Neuron (in vitro differentiated cells): ENCODE measurements around the gene CTNNA3.

ENCODE experiments used
- H2AFZ ChIP-seq: one replicate; pipeline ENCODE4 v1.6.1; 2013; ENCODE audit warnings: low read depth, mild to moderate bottlenecking, inconsistent platforms, low read length, moderate library complexity
- H3K27me3 ChIP-seq: one replicate; pipeline ENCODE4 v1.6.1; 2013; ENCODE audit warnings: low read length; ENCODE audit not compliant: insufficient read depth
- H3K36me3 ChIP-seq: one replicate; pipeline ENCODE4 v1.6.1; 2013; ENCODE audit warnings: low read length; ENCODE audit not compliant: insufficient read depth
- H3K4me1 ChIP-seq: one replicate; pipeline ENCODE4 v1.6.1; 2013; ENCODE audit warnings: low read length; ENCODE audit not compliant: insufficient read depth
- H3K4me3 ChIP-seq: 2 replicates; pipeline ENCODE4 v1.5.1; 2013; ENCODE audit warnings: mild to moderate bottlenecking, low read length, moderate library complexity
- H3K9me3 ChIP-seq: one replicate; pipeline ENCODE4 v1.6.1; 2013; ENCODE audit warnings: low read length

CTNNA3 gene

GRCh38 chr10:66041771-66042170, 1654.2 kb downstream of the CTNNA3 start:
- Histone ChIP-seq H3K4me3 (no peak overlapping the region), H3K27me3 (no peaks in the 10 kb centered on the region), H3K36me3 (no peaks in the 10 kb centered on the region), H2AFZ (no peak overlapping the region), H3K4me1 (peaks cover 13% of the 10 kb centered on the region), H3K9me3 (no peaks in the 10 kb centered on the region)

- H3K36me3 ChIP-seq: no peaks in the 10 kb centered on the region
- no peak overlapping the region for H2AFZ ChIP-seq
- no peaks in the 10 kb centered on the region for H3K27me3 ChIP-seq
- H3K9me3 ChIP-seq: no peaks in the 10 kb centered on the region
- peaks cover 13% of the 10 kb centered on the region for H3K4me1 ChIP-seq
- no peak overlapping the region for H3K4me3 ChIP-seq
These were observed 1657.4 kb downstream of the CTNNA3 start for GRCh38 chr10:66038623-66039022.

DNA sequence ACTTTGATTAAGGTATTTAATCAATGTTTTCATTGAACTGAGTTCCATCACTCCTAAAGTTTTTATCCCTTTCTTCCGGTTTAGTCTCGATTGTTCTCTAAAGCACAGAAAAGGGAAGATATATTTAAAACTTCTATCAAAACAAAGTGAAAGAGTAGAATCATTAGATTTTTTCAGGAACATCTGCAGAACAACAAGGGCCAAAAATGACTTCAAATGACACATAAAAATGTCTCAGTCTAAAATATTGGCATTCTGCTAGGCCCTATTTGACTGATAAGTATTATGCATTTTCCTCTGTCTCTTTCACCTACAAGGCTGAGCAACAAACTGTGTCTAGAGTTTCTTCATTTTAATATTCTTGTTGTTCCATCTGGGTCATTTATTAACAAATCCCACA, 1669.7 kb downstream of the CTNNA3 start:
- Histone ChIP-seq H2AFZ (no peak overlapping the region), H3K9me3 (no peaks in the 10 kb centered on the region), H3K27me3 (no peaks in the 10 kb centered on the region), H3K36me3 (no peaks in the 10 kb centered on the region), H3K4me1 (no peaks in the 10 kb centered on the region), H3K4me3 (no peak overlapping the region)

DNA sequence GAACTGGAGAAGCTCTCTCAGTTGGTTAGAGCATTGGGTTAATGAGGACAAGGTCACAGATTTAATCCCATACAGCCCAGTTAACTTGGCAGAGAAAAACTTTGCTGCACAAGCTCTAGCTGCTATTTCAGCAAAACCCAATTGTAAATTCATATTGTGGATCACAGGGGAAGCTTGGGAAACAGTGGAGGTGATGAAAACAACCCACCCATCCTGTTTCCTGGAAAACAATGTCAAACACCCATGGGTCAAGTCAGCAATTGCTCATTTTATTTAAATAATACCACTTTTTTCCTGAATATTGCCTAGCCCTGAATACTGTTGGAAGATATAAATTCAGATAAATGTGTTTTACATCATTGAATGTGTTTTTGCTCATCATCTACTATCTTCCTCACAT, 1670.8 kb downstream of the CTNNA3 start:
- no peak overlapping the region for H2AFZ ChIP-seq
- no peaks in the 10 kb centered on the region for H3K36me3 ChIP-seq
- H3K4me1 ChIP-seq: no peaks in the 10 kb centered on the region
- H3K9me3 ChIP-seq: no peaks in the 10 kb centered on the region
- no peaks in the 10 kb centered on the region for H3K27me3 ChIP-seq
- H3K4me3 ChIP-seq: no peak overlapping the region

DNA sequence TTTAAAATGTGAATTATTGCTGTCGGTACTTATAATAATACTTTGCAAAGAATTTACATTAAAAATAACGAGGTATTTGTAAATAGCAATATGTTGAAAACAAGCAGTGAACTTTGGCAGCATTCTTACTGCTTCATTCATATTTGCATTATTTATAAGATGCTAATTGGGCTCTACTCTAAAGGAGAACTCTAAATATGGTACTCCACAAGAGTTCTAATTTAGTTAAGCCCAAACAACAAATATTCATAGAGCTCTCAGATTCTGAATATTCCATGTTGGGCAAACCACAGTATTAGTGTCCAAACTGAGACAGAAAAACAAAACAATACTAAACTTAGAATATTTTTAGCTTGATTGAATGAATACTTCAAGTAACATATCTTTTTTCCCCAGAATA, 1674.6 kb downstream of the CTNNA3 start:
- no peaks in the 10 kb centered on the region for H3K27me3 ChIP-seq
- H3K9me3 ChIP-seq: no peaks in the 10 kb centered on the region
- H3K36me3 ChIP-seq: no peaks in the 10 kb centered on the region
- no peak overlapping the region for H2AFZ ChIP-seq
- H3K4me3 ChIP-seq: no peak overlapping the region
- no peaks in the 10 kb centered on the region for H3K4me1 ChIP-seq

GRCh38 chr10:66008221-66008620, 1687.8 kb downstream of the CTNNA3 start:
- Histone ChIP-seq H3K4me1 (no peaks in the 10 kb centered on the region), H3K4me3 (no peak overlapping the region), H2AFZ (no peak overlapping the region), H3K36me3 (no peaks in the 10 kb centered on the region), H3K9me3 (no peaks in the 10 kb centered on the region), H3K27me3 (no peaks in the 10 kb centered on the region)

DNA sequence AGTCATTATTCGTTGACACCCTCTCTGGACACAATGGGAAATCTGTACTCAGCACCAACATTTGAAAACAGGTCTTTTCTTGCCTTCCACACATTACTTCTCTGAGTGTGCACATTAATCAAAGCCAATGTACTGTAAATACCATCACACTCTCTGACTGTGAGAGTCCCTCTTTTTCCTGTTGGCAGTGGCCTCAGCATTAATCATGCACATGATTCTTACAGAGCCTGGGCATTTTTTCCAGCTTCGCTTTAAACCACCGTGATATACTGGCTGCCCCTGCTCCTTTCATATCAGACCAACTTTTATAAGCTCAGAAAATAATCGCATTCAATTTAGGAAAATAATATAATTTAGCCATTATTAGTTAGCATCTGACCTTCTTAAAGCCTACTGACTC, 1689.6 kb downstream of the CTNNA3 start:
- H3K9me3 ChIP-seq: no peaks in the 10 kb centered on the region
- no peaks in the 10 kb centered on the region for H3K36me3 ChIP-seq
- H3K27me3 ChIP-seq: no peaks in the 10 kb centered on the region
- H3K4me1 ChIP-seq: no peaks in the 10 kb centered on the region
- H3K4me3 ChIP-seq: no peak overlapping the region
- no peak overlapping the region for H2AFZ ChIP-seq

DNA sequence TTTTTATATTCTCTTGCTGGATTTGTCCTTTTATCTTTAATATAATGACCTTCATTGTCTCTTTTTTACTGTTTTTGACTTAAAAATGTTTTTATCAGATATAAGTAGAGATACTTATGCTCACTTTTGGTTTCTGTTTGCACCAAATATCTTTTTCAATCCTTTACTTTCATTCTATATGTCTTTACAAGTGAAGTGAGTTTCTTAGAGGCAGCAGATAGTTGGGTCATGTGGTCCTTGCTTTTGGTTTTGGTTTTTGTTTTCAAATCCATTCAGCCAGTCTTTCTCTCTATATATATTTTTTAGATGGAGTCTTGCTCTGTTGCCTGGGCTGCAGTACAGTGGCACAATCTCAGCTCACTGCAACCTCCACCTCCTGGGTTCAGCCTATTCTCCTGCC, 1702.5 kb downstream of the CTNNA3 start:
- Histone ChIP-seq H3K27me3 (no peaks in the 10 kb centered on the region), H2AFZ (no peak overlapping the region), H3K36me3 (no peaks in the 10 kb centered on the region), H3K9me3 (no peaks in the 10 kb centered on the region), H3K4me1 (no peaks in the 10 kb centered on the region), H3K4me3 (no peak overlapping the region)

- Histone ChIP-seq H3K27me3 (no peaks in the 10 kb centered on the region), H3K4me3 (no peak overlapping the region), H3K36me3 (no peaks in the 10 kb centered on the region), H3K4me1 (no peaks in the 10 kb centered on the region), H2AFZ (no peak overlapping the region), H3K9me3 (no peaks in the 10 kb centered on the region)
These were observed 1727.1 kb downstream of the CTNNA3 start for GRCh38 chr10:65968871-65969270.

GRCh38 chr10:65968437-65968836, 1727.6 kb downstream of the CTNNA3 start:
- Histone ChIP-seq H2AFZ (no peak overlapping the region), H3K9me3 (no peaks in the 10 kb centered on the region), H3K27me3 (no peaks in the 10 kb centered on the region), H3K36me3 (no peaks in the 10 kb centered on the region), H3K4me3 (no peak overlapping the region), H3K4me1 (no peaks in the 10 kb centered on the region)

- Histone ChIP-seq H3K36me3 (no peaks in the 10 kb centered on the region), H3K4me1 (no peaks in the 10 kb centered on the region)
These were observed 1731.8 kb downstream of the CTNNA3 start for GRCh38 chr10:65964205-65964604.

GRCh38 chr10:65952086-65952485, 1743.9 kb downstream of the CTNNA3 start:
- Histone ChIP-seq H3K27me3 (no peaks in the 10 kb centered on the region), H3K4me1 (no peaks in the 10 kb centered on the region), H3K4me3 (no peak overlapping the region), H2AFZ (no peak overlapping the region), H3K9me3 (no peaks in the 10 kb centered on the region), H3K36me3 (no peaks in the 10 kb centered on the region)

More at GRCh38 chr10:65964205-65964604, 1731.8 kb downstream of the CTNNA3 start:
- Histone ChIP-seq H3K9me3 (no peaks in the 10 kb centered on the region), H3K27me3 (no peaks in the 10 kb centered on the region), H3K4me3 (no peak overlapping the region), H2AFZ (no peak overlapping the region)

GRCh38 chr10:65950075-65950474, 1745.9 kb downstream of the CTNNA3 start:
- no peaks in the 10 kb centered on the region for H3K9me3 ChIP-seq
- no peaks in the 10 kb centered on the region for H3K36me3 ChIP-seq
- H3K4me1 ChIP-seq: no peaks in the 10 kb centered on the region
- H2AFZ ChIP-seq: no peak overlapping the region
- no peaks in the 10 kb centered on the region for H3K27me3 ChIP-seq
- no peak overlapping the region for H3K4me3 ChIP-seq

- H3K4me1 ChIP-seq: no peaks in the 10 kb centered on the region
- H3K36me3 ChIP-seq: no peaks in the 10 kb centered on the region
- H2AFZ ChIP-seq: no peak overlapping the region
- no peak overlapping the region for H3K4me3 ChIP-seq
- H3K27me3 ChIP-seq: no peaks in the 10 kb centered on the region
- H3K9me3 ChIP-seq: no peaks in the 10 kb centered on the region
These were observed 1746.5 kb downstream of the CTNNA3 start for GRCh38 chr10:65949526-65949925.
